ENCODE results near the gene CD55. TPM values are rescaled to one million over a fixed set of nuclear protein-coding genes. Genes with fewer than 3 reads are reported as not detected.

The CD55 gene
- total and polyA plus RNA-seq, 2 of the 13 experiments (the other 11 are each of a cell fraction or from before 2014, with no cell fraction given) = 6.0 to 56.0 TPM

DNA sequence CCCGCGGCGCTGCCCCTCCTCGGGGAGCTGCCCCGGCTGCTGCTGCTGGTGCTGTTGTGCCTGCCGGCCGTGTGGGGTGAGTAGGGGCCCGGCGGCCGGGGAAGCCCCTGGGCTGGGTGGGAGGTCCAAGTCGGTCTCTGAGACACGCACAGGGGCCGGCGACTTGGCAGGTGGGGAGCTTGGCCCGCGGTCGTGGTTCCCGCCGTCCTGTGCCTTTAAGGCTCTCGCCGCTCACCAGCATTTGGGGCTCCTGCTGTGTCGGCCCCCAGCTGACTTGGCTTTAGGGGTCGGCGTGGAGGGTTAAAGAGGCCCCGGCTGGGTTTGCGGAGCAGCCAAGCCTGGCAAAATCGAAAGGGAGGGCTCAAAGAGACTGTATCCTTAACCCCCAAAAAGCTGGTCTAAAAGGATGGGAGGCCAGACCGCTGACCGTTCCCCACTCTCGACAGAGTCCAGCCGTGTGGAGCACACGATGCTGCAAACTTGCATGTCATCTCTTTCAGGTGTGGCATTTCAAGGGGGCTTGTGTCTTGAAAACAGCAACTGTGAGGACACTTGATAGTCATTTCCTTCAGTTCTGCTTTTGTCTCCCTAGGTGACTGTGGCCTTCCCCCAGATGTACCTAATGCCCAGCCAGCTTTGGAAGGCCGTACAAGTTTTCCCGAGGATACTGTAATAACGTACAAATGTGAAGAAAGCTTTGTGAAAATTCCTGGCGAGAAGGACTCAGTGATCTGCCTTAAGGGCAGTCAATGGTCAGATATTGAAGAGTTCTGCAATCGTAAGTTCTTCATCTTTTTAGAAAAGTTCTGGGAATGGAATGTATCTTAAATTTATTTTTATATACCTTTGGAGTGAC, 540 bp downstream of the CD55 start (continued):
- TF ChIP-seq ZBTB7A (CRISPR knock-in tag; IDR thresholded peaks at IDR 0.05) (peak; percentile 52; the same call in 1 of the 2 replicates), ZNF674 (CRISPR knock-in tag; IDR thresholded peaks at IDR 0.05; ENCODE audit: low read depth) (0 out of 2 replicates have a peak, but pooled peaks have one; percentile 58), ZFP37 (CRISPR knock-in tag; IDR thresholded peaks at IDR 0.05; ENCODE audit: borderline replicate concordance) (no peak), ISX (CRISPR knock-in tag; conservative IDR thresholded peaks at IDR 0.05) (no peak), ZNF292 (CRISPR knock-in tag; IDR thresholded peaks at IDR 0.05; ENCODE audit: borderline replicate concordance, low read depth) (no peak), ZNF775 (CRISPR knock-in tag; IDR thresholded peaks at IDR 0.05; ENCODE audit: borderline replicate concordance) (0 out of 2 replicates have a peak, but pooled peaks have one; percentile 42), SP4 (CRISPR knock-in tag; IDR thresholded peaks at IDR 0.05) (peak; percentile 2; the same call in 1 of the 2 replicates), ZNF772 (CRISPR knock-in tag; IDR thresholded peaks at IDR 0.05) (no peak), ZNF224 (CRISPR knock-in tag; IDR thresholded peaks at IDR 0.05) (no peak), ZNF792 (CRISPR knock-in tag; IDR thresholded peaks at IDR 0.05) (no peak), ZNF878 (CRISPR knock-in tag; IDR thresholded peaks at IDR 0.05) (peak; percentile 10; the same call in 1 of the 2 replicates)
- TF ChIP-seq, protein P1, sequence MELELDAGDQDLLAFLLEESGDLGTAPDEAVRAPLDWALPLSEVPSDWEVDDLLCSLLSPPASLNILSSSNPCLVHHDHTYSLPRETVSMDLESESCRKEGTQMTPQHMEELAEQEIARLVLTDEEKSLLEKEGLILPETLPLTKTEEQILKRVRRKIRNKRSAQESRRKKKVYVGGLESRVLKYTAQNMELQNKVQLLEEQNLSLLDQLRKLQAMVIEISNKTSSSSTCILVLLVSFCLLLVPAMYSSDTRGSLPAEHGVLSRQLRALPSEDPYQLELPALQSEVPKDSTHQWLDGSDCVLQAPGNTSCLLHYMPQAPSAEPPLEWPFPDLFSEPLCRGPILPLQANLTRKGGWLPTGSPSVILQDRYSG (CRISPR knock-in tag; IDR thresholded peaks at IDR 0.05) = peak; percentile 77; the same call in 1 of the 2 replicates
- TF ChIP-seq, protein P2, sequence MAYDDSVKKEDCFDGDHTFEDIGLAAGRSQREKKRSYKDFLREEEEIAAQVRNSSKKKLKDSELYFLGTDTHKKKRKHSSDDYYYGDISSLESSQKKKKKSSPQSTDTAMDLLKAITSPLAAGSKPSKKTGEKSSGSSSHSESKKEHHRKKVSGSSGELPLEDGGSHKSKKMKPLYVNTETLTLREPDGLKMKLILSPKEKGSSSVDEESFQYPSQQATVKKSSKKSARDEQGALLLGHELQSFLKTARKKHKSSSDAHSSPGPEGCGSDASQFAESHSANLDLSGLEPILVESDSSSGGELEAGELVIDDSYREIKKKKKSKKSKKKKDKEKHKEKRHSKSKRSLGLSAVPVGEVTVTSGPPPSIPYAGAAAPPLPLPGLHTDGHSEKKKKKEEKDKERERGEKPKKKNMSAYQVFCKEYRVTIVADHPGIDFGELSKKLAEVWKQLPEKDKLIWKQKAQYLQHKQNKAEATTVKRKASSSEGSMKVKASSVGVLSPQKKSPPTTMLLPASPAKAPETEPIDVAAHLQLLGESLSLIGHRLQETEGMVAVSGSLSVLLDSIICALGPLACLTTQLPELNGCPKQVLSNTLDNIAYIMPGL (CRISPR knock-in tag; IDR thresholded peaks at IDR 0.05; ENCODE audit: borderline replicate concordance in 1 of 2, low read depth in 1 of 2) = peak in 1 of 2 experiments; percentile 10; a peak in 3 of 4 replicates
- TF ChIP-seq, protein P3, sequence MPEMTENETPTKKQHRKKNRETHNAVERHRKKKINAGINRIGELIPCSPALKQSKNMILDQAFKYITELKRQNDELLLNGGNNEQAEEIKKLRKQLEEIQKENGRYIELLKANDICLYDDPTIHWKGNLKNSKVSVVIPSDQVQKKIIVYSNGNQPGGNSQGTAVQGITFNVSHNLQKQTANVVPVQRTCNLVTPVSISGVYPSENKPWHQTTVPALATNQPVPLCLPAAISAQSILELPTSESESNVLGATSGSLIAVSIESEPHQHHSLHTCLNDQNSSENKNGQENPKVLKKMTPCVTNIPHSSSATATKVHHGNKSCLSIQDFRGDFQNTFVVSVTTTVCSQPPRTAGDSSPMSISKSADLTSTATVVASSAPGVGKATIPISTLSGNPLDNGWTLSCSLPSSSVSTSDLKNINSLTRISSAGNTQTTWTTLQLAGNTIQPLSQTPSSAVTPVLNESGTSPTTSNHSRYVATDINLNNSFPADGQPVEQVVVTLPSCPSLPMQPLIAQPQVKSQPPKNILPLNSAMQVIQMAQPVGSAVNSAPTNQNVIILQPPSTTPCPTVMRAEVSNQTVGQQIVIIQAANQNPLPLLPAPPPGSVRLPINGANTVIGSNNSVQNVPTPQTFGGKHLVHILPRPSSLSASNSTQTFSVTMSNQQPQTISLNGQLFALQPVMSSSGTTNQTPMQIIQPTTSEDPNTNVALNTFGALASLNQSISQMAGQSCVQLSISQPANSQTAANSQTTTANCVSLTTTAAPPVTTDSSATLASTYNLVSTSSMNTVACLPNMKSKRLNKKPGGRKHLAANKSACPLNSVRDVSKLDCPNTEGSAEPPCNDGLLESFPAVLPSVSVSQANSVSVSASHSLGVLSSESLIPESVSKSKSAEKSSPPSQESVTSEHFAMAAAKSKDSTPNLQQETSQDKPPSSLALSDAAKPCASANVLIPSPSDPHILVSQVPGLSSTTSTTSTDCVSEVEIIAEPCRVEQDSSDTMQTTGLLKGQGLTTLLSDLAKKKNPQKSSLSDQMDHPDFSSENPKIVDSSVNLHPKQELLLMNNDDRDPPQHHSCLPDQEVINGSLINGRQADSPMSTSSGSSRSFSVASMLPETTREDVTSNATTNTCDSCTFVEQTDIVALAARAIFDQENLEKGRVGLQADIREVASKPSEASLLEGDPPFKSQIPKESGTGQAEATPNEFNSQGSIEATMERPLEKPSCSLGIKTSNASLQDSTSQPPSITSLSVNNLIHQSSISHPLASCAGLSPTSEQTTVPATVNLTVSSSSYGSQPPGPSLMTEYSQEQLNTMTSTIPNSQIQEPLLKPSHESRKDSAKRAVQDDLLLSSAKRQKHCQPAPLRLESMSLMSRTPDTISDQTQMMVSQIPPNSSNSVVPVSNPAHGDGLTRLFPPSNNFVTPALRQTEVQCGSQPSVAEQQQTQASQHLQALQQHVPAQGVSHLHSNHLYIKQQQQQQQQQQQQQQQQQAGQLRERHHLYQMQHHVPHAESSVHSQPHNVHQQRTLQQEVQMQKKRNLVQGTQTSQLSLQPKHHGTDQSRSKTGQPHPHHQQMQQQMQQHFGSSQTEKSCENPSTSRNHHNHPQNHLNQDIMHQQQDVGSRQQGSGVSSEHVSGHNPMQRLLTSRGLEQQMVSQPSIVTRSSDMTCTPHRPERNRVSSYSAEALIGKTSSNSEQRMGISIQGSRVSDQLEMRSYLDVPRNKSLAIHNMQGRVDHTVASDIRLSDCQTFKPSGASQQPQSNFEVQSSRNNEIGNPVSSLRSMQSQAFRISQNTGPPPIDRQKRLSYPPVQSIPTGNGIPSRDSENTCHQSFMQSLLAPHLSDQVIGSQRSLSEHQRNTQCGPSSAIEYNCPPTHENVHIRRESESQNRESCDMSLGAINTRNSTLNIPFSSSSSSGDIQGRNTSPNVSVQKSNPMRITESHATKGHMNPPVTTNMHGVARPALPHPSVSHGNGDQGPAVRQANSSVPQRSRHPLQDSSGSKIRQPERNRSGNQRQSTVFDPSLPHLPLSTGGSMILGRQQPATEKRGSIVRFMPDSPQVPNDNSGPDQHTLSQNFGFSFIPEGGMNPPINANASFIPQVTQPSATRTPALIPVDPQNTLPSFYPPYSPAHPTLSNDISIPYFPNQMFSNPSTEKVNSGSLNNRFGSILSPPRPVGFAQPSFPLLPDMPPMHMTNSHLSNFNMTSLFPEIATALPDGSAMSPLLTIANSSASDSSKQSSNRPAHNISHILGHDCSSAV (CRISPR knock-in tag; IDR thresholded peaks at IDR 0.05; ENCODE audit: borderline replicate concordance) = no peak
- TF ChIP-seq, protein P4, sequence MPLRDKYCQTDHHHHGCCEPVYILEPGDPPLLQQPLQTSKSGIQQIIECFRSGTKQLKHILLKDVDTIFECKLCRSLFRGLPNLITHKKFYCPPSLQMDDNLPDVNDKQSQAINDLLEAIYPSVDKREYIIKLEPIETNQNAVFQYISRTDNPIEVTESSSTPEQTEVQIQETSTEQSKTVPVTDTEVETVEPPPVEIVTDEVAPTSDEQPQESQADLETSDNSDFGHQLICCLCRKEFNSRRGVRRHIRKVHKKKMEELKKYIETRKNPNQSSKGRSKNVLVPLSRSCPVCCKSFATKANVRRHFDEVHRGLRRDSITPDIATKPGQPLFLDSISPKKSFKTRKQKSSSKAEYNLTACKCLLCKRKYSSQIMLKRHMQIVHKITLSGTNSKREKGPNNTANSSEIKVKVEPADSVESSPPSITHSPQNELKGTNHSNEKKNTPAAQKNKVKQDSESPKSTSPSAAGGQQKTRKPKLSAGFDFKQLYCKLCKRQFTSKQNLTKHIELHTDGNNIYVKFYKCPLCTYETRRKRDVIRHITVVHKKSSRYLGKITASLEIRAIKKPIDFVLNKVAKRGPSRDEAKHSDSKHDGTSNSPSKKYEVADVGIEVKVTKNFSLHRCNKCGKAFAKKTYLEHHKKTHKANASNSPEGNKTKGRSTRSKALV (CRISPR knock-in tag; IDR thresholded peaks at IDR 0.05) = 0 out of 2 replicates have a peak, but pooled peaks have one; percentile 86
